Endothelial cell of umbilical vein (primary cell): ENCODE data around the gene TOP3B.

Experiments
- CTCF ChIP-seq, 2 donors: IDR thresholded peaks; 1 replicate in 1 of 2; 2 replicates in 1 of 2; pipeline ENCODE4 v1.5.1; 2011; ENCODE audit warnings: low read length in 2 of 2, mild to moderate bottlenecking in 2 of 2, moderate library complexity in 2 of 2, control low read depth in 1 of 2, inconsistent platforms in 1 of 2, low read depth in 1 of 2; ENCODE audit not compliant: insufficient read depth in 1 of 2; ENCODE audit errors: extremely low read depth in 1 of 2
- EZH2 ChIP-seq: IDR thresholded peaks from 2 replicates; pipeline ENCODE4 v1.6.1; 2012; ENCODE audit warnings: borderline replicate concordance, low read depth, mild to moderate bottlenecking, moderate library complexity, low read length, inconsistent platforms; ENCODE audit not compliant: severe bottlenecking
- MYC ChIP-seq: IDR thresholded peaks from one replicate; pipeline ENCODE4 v1.6.1; 2011; ENCODE audit warnings: mild to moderate bottlenecking, low read depth, low read length
- POLR2A ChIP-seq: IDR thresholded peaks from 2 replicates; pipeline ENCODE4 v1.6.1; 2012; ENCODE audit warnings: low read depth, mild to moderate bottlenecking, control low read depth, low read length
- POLR2AphosphoS5 ChIP-seq: IDR thresholded peaks from 2 replicates; pipeline ENCODE4 v1.6.1; 2012; ENCODE audit warnings: low read depth, mild to moderate bottlenecking, control low read depth, low read length, moderate library complexity; ENCODE audit not compliant: insufficient read depth

GRCh38 chr22:21968452-21969129, 14.0 kb downstream of the TOP3B start:
- TF ChIP-seq EZH2: no peak
- TF ChIP-seq CTCF (IDR thresholded peaks at IDR 0.05; ENCODE audit: extremely low read depth in 1 of 2, insufficient read depth in 1 of 2, low read depth in 1 of 2, low read length in 2 of 2): no peak
- TF ChIP-seq MYC: no peak
- TF ChIP-seq POLR2AphosphoS5: no peak
- no peak for TF ChIP-seq POLR2A
